ENCODE results near the gene MS4A15.
"Not testable (repeated sequence)": the region's sequence is repeated elsewhere in the genome, so short reads cannot be mapped to it uniquely, and the experiment has no call there.

Gene MS4A15, protein sequence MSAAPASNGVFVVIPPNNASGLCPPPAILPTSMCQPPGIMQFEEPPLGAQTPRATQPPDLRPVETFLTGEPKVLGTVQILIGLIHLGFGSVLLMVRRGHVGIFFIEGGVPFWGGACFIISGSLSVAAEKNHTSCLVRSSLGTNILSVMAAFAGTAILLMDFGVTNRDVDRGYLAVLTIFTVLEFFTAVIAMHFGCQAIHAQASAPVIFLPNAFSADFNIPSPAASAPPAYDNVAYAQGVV

DNA sequence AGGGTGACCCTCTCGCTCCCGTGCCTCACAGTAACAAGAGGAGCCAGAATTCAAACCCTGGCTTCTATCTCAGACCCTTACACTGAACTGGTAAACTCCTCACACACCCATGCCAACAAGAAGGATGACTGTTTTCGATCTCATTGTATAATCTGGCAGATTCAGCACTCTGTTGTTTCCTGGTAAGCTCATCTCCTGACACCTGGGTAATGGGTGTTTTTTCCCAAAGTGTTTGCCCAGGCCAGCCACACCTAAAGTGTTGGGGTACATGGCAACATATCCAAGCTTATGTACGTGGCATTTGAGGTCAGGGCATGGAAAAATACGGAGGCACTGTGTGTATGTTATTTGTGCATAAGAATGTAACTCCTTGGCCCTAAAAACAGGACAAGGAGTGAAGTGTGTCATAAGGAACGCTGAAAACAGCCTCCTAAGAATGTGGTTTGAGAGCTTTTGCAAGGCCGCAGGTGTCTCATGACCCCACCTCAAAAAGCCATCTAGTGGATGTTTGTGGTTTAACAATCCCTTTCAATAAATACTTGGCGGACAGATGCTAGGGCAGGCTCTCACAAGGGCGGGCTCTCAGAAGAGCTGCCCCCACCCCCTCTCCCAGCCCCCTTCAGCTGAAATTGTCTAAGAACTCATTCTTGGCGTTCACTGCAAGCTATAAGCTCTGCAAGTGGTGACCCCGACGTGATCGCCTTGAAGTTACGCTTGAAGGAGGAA, at the start of gene MS4A15:
Gene MS4A15, plus strand, starts transcription at position 561 of the 726 bp plus-strand sequence. CDS start 6,867 bp downstream, outside the sequence.
- peak; percentile 22 for DNase-seq

DNA sequence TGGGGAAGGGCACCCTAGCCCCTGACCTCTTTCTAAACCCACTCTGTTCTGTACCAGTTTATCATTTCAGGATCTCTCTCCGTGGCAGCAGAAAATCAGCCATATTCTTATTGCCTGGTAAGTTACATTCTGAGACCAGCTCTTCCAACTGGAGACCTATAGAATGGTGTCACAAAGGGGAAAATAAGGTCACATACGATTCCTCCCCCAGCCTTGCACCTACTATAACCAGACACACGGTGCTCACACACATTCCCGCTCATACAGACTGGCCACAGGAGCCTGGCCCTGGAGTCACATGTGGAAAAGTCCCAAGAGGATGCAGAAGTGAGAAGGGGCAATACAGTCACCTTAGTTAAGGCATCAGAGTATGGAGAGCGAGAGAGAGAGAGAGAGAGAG, 49.7 kb upstream of the MS4A15 start:
- no peak for DNase-seq

DNA sequence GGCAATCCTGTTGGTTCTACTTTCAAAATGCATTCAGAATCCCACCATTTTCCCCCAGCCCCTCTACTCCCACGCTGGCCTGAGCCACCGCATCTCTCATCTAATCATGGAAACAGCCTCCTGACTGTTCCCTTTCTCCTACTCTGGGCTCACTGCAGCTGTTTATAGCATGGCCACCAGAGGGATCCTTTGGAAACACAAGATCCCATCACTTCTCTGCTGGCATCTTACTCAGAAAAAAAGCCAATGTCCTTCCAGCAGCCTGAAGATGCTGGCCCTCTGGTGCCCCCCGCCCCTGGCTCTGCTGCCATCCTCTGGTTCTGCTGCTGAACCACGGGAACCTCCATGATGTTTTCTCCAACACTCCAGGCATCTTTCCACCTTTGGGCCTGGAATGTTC, 46.2 kb upstream of the MS4A15 start:
- DNase-seq = no peak

DNA sequence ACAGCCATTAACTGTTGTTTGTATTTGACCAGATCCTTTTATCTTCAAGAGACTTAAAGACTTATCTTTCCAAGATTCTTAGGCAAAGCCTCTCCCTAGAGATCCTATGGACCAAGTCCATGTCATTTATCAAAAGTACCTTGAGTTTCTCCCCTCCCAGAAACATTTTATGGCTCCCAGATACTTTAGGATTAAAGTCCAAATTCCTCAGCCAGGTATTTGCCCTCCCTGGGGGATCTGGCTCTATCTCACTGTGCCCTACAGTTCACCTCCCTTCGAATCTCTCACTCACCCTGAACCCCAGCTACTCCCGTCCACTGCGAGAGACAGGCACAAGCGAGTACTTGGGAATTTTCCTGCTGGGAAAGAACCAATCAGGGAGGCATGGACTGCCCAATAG, 45.4 kb upstream of the MS4A15 start:
- no peak for DNase-seq

DNA sequence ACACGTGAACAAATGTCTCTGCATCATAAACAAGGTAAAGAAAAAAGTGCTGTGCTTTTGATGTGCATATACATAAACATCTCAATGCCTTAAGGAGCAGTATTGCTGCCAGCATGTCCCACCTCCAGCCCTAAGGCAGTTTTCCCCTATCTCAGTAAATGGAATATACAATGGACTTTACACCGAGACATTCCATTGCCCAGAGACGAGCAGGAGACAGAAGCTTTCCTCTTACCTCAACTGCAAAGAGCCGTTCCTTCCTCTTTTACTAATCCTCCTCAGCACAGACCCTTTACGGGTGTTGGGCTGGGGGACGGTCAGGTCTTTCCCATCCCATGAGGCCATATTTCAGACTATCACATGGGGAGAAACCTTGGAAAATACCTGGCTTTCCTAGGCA, 43.2 kb upstream of the MS4A15 start:
- not testable (repeated sequence) for DNase-seq

DNA sequence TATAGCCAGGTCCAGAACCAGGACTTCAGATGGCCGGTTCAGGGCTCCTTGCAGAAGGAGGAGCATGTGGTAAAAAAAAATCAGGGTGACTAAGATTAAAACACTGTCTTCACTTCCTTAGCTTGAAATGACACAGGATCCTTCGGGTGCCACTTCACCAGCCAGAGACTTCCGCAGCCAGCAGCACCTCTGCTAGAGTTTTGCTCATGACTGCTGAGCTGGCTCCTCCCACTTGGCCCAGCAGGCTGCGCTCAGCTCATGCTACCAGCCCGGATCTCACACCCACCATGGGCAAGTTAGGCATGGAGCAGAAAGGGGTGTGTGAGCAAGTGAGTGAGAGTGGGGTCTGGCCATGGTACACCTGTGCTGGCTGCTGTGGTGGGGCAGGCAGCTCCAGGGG, 38.7 kb upstream of the MS4A15 start:
- DNase-seq = no peak

DNA sequence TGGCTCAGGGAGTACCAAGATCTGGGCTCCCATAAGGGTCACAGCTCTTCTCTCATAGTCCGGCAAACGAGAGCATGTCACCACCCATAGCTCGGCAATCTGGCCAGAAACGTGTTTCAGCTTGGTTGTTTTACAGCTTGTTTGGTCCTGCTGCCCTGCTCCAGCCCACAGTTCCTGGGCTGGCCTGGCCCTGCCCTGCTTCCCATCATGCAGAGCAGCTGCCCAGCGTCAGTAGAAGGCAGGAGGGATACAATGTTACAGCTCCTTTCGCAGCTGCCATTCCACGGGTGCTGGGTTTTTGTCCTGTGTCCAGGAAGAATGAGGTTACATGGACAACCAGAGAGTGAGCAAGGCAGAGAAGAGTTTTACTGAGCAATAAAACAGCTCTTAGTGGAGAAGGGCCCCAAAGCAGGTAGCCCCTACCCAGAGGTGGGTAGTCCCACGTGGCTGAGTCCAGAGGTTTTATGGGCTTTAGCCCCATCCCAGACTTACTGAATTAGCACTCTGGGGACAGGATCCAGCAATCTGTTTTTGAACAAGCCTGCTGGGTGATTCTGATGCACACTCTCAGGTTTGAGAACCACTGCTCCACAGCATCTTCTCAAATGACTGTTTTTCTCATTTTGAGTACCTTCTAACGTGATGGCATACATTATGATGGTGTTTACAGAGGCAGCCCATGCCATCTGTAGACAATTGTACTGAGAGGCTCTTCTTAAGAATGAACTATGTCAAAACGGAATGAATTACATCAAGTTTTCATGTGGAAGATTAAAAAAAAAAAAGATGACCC, 37.9 kb upstream of the MS4A15 start:
- no peak for DNase-seq

DNA sequence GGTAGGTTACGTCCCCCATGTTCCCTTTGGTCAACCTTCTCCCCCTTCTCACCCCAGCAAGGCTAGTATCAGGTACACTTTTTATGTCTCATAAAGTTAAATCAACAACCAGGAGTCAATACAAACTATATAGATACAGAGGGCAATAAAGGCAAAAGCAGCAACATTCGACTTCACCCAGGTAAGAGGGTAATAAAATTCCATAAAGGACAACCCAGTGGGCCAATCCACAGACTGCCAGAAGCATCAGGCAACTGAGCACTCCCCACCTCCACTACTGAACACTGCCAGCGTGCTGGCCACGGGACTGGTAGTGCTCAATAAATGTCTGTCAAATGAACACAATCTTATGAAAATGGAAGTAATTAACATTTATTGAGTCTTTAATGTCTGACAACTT, 37.3 kb upstream of the MS4A15 start:
- no peak for DNase-seq

DNA sequence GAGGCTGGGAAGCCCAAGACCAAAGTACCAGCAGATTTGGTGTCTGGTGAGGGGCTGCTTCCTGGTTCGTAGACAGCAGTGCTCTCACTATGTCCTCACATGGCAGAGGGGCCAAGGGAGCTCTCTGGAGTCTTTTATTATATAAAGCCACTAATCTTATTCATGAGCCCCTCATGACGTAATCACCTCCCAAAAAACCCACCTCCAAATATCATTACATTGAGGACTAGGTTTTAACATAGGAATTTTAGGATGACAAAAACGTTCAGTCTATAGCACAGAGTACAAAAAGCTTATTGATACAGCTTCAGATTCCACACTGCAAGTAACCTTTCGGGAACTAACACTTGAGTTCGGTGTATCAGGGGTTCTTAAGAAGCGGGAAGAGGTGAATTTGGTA, 36.2 kb upstream of the MS4A15 start:
- no peak for DNase-seq

DNA sequence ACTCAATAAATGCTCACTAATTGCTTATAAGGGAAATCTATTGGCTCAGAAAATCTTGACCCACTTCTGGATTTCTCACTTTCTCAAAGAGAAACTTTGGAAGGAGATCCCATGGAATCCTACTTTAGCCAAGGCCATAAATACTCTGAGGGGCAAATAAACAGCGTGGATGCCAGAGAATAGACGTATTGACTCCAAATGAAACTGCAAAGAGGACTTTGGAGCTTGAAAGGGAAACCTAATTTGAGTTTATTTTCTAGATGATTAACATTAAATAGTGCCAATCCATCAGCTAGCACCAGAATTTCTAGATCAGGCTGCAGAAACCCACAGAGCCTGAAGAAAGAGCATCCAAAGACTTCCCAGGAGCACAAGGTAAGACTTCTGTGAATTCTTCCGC, 32.2 kb upstream of the MS4A15 start, which contains the start of gene MS4A18:
Gene MS4A18, plus strand, starts transcription at position 301 of the 400 bp plus-strand sequence.
- DNase-seq = no peak

DNA sequence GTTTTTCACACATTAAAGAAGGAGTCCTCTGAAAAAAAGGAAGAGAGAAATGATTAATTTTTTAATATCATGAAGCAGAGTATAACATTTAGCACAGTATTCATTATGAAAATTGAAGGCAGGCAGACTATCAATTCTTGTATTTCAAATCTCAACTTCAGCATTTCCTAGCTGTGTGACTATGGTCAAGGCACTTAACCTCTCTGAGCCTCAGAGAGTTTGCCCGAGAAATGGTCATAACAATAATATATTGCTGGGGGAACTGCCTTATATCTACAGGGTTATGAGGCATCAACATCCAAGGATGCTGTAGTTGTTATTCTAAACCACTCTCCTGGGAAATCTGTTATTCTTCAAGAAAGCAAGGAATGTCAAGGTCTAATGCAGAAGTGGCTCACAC, 31.1 kb upstream of the MS4A15 start:
- DNase-seq = no peak

DNA sequence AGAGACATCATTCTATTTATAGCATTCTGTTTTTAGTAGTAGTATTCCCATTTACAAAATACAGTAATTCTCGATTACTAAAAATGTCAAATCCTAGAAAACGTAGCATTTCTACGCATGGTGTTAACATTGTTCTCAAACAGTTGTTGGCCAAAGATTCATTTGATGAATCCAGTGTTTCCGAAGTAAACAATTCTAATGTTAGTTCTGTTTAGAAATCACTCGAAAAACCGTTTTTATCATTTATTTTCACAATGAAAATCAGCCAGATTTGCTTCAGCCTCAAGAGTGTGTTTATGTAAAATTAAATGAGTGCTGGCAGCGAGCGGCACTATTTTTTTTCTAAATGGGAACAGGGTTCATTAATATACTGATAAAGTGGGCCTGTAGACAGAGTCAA, 25.1 kb upstream of the MS4A15 start:
- DNase-seq = no peak

DNA sequence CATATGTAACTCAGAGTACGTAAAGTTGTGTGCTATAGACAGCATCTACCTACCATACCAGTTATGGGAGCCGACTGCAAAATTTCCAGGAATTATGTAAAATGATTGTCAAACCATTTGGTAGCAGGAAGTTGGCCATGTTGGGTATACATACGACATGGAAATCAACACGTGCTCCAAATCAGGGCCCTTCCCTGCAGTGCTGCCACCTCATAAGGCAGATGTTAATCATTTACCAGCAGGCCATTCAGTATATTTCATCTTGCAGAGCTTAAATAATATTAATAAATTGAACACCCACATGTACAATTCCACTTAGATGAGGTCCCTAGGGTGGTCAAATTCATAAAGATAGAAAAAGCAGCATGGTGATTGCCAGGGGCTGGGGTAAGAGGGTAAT, 22.4 kb upstream of the MS4A15 start:
- DNase-seq = no peak

DNA sequence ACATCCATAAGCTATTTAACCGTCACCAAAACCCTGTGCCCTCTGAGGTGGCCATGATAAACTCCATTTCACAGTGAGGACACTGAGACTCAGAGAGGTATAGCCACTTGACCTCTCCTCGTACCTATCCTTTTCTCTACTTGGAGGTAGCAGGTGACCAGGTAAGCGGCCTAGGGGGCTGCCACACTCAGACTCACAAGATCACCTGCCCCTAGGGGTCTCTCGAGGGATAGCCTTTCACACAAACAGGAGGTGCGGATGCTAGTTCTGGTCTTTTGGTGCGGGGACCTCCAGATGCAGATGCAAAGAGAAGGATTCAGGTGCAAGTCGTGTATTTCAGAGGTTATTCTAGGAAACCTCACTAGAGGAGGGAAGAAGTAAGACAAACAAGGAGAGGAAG, 17.6 kb upstream of the MS4A15 start:
- no peak for DNase-seq

DNA sequence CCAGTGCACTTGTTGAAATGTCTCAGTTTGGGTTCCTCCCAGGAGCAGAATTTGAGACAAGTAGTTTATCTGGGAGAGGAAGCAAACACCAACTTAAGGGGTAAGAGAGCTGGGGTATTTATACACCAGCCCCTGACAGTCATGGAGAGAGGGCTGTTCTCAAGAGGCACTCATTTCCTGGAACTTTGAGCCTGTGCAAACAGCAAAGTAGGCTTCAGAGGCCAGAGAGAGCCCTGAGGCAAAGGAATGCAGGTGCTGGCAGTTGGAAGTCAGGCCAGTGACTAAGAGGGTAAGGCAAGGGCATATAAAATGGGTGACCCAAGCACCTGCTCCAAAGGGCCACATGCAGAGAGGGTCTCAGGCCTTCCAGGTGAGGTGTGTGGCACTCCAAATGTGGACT, 16.1 kb upstream of the MS4A15 start:
- DNase-seq = no peak

DNA sequence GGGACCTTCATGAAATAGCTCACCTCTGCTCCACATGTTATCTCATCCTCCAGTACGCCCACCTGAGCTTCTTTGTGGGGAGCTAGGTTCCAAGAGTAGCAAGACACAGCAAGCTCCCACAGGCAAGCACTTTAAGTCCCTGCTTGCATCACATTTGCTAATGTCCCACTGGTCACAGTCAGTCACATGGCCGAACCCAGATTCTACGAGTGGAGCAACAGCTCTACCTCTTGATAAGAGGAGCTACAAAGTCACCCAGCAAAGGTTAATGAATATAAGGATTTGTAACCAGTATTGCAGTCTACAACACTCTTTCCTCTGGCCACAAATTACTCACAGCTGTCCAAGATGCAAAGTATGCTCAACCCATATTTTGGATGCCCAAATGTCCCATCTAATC, 15.2 kb upstream of the MS4A15 start:
- DNase-seq = no peak

DNA sequence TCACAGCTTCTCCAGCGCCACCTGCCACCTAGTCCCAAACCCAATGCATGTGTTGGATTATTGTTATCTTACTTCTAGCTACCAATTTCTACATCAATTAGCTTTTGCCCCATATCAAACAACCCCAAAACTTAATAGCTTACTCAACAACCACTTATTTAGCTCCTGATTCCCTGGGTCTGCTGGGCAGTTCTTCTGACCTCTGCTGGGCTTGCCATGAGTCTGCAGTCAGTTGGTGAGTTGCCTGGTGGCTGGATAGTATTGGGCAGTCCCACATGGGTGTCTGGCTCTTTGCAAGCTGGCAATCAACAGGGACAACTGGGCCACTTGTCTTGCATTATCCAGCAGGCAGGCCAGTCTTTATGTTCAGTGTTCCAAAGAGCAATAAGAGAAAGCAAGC, 13.6 kb upstream of the MS4A15 start:
- no peak for DNase-seq

DNA sequence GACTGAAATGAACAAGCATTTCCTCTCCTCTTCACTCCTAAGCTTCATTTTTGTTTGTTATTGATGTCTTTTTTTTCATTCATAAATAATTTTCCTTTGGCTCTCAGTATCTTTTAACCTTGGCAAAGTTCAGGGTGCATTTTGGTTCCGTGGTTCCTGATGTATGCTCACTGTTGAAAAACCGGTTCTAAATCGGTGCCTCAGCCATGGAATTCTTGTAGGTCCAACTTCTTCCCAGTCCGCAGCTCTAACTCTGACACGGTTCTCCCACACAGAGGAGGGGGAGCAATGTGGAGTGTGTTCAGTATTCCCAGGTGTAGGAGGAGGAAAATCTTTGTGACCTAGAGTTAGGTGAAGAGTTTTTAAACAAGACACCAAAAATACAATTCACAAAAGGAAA, 12.6 kb upstream of the MS4A15 start:
- DNase-seq = no peak

DNA sequence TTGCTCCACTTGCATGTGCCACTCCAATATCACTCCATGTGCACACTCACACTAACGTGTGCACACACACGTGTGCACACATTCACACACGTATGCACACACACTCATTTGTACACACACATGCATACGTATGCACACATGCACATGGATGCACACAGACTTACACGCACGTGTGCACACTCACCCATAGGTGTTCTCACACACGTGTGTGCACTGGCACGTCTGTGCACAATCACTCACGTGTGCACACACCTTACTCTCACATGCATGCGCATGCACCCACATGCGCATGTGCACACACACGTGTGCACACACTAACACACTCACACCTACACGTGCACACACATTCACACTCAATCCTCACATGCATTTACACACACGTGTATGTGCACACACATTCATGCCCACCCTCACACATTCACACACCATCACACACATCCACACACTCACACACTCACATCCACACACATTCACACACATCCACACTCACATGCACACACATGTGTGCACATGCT, 9.3 kb upstream of the MS4A15 start:
- DNase-seq = no peak

DNA sequence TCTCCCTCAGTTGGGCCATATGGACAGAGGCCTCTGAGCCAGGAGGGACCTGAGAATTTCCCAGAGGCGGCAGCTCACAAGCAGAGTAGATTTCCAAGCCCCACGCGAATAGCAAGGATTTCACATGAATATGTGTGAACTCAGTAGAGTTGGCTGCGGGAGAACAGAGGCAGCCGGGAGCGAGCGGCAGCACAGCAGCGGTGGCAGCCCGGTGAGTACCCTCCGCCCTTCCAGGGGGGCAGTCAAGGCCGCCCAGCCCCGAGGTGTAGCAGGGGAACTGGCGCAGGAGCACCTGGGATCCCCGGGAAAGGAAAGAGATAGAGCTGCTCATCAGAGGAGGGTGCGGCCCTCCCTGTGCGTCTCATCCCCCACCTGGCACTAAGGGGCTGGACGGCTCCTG, 8.4 kb upstream of the MS4A15 start:
- no peak for DNase-seq

DNA sequence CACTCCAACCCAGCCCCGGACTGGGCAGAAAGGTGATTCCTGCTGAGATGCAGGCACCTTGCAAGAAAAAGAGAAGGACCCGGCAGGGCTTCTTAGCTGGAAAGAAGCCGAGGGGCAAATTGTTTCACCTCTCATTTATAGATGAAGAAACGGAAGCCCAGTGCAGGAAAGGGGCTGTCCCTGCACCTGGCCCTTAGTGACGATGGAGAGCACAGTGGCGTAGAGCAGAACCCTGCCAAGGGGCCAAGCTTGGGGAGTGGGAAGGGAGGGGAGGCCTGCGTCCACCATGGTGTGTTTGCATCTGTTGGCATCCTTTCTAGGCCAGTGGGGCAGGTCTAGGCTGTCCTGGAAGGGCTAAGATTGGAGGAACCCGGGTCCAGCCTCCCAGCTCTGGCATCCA, 7.8 kb upstream of the MS4A15 start:
- DNase-seq = no peak

DNA sequence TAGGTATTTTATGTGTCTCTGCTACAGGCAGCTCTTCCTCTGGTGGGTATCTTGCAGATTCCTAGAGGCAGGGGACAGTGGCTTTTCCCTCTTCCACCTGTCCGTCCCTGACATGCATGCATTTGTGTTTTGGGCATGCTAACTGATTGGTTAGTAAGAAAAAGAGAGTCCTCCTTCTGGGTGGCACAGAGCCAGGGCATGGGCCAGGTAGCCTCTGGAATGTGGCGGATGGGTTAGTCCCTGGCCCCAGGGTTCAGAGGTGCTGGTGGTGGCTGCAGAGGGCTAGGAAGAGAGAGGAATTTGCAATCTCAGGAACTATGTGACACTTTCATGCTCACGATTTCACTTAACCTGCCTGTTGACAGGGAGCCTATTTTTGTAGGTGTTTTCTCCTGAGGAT, 5.8 kb upstream of the MS4A15 start:
- no peak for DNase-seq

DNA sequence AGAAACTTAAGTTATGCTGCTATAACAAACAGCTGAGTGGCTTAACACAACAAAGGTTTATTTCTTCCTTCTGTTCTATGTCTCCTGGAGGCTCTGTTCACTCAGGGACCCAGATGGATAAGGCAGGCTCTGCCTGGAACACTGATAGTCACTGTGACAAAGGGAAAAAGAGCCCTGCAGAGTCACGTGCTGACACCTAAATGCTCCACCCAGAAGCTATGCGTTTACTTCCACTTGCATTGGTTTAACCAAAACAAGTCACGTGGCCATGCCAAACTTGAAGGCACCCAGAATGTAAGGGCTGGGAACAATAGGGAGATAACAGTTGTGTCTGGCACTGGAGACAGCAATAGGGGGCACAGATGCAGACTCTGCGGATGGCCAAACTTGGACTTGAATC, 3.4 kb upstream of the MS4A15 start:
- DNase-seq = no peak

DNA sequence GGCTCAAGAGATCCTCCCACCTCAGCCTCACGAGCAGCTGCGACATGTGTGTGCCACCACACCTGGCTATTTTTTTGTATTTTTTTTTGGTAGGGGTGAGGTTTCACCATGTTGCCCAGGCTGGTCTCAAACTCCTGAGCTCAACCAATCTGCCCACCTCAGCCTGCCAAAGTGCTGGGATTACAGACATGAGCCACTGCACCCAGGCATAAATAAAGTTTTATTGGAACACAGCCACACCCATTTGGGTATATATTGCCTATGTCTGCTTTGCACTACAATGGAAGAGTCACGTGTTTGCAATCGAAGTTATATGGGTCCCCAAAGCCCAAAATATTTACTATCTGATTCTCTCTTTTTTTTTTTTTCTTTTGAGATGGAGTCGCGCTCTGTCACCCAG, 1.8 kb upstream of the MS4A15 start:
- DNase-seq = no peak
